Measurements from ENCODE around the gene NDST4.
A peak's percentile ranks its signal among the peaks of the same experiment; 100 is the strongest.

The NDST4 gene

DNA sequence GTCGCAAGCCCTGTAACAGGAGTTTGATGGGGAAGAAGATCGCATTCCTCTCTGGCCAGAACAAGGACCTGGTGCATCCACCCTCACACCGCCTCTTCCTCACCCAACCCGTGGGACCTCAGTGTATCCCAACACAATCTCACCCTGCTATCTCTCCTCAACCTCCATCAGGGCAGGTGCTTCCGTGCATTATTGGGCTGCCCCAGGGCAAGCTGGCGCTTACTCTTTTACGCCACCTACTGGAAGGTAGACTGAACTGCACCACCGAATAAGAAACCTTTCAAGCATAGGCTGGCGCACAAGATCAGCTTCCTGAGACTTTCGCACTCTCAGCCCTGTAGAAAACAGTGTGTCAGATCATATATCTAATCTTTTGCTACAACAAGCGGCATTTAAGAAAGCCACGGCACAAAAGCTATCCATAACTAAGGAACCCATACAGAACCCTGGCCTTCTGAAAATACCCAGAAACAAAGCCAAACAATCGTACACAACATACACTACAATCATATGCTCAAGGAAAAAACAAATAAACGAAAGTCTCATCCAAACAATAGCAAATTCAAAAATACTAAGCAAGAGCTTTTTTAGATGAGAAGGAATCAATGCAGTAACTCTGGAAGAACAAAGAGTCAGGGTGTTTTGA lies 305.5 kb downstream of the NDST4 start:
- DNase-seq, result peak; percentile 4
- no peak overlapping the region for H3K27ac ChIP-seq
- TF ChIP-seq, protein P1, sequence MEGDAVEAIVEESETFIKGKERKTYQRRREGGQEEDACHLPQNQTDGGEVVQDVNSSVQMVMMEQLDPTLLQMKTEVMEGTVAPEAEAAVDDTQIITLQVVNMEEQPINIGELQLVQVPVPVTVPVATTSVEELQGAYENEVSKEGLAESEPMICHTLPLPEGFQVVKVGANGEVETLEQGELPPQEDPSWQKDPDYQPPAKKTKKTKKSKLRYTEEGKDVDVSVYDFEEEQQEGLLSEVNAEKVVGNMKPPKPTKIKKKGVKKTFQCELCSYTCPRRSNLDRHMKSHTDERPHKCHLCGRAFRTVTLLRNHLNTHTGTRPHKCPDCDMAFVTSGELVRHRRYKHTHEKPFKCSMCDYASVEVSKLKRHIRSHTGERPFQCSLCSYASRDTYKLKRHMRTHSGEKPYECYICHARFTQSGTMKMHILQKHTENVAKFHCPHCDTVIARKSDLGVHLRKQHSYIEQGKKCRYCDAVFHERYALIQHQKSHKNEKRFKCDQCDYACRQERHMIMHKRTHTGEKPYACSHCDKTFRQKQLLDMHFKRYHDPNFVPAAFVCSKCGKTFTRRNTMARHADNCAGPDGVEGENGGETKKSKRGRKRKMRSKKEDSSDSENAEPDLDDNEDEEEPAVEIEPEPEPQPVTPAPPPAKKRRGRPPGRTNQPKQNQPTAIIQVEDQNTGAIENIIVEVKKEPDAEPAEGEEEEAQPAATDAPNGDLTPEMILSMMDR (IDR thresholded peaks at IDR 0.05; ENCODE audit: low read depth, low read length, missing control alignments), result peak; percentile 87
- no peak overlapping the region for H3K4me3 ChIP-seq (ENCODE audit: low read depth, low read length)
- in situ Hi-C loops (cut with HindIII; ENCODE audit: low pct_ligation_motif_present, low sequenced_read_pairs), result no loop called here
- H3K27me3 ChIP-seq (replicated peaks), result no peaks in the 10 kb centered on the region
- no peaks in the 10 kb centered on the region for H3K36me3 ChIP-seq (replicated peaks)

DNA sequence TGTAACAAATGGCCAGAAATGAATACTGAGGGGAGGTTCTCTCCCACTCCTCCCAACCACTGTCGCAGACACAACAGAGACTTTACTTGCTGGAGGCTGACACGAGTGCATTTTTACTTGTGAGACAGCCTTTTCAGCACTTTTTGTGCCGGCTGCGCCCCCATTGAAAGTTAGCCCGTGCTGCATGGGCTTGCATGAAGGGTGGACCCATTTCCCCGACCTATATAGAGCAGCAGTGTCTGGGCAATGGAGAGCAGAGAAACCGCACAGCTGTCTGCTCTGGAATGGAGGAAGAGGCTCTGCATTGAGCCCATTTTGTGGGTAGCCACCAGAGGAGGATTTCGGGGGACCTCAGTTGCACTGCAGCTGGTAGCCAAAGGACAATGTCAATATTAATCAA lies 306.1 kb downstream of the NDST4 start:
- Histone ChIP-seq H3K27me3 (replicated peaks) (no peaks in the 10 kb centered on the region), H3K4me3 (ENCODE audit: low read depth, low read length) (no peak overlapping the region), H3K27ac (no peak overlapping the region), H3K36me3 (replicated peaks) (no peaks in the 10 kb centered on the region)
- TF ChIP-seq, protein P1 (IDR thresholded peaks at IDR 0.05; ENCODE audit: low read depth, low read length, missing control alignments), result no peak
- no peak for DNase-seq
- in situ Hi-C loops (cut with HindIII; ENCODE audit: low pct_ligation_motif_present, low sequenced_read_pairs), result no loop called here

DNA sequence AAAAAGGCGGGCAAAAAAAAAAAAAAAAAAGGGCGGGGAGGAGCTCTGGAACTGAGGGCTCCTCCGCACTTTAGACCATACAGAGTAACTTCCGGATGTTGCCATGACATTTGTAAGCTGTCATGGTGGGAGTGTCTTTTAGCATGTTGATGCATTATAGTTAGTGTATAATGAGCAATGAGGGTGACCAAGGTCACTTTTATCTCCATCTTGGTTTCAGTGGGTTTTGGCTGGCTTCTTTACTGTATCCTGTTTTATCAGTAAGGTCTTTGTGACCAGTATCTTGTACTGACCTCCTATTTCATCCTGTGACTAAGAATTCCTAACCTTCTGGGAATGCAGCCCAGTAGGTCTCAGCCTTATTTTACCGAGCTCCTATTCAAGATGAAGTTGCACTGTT lies 321.4 kb downstream of the NDST4 start:
- no peak overlapping the region for H3K4me3 ChIP-seq (ENCODE audit: low read depth, low read length)
- H3K27ac ChIP-seq, result no peak overlapping the region
- DNase-seq, result no peak
- in situ Hi-C loops (cut with HindIII; ENCODE audit: low pct_ligation_motif_present, low sequenced_read_pairs), result no loop called here
- no peaks in the 10 kb centered on the region for H3K36me3 ChIP-seq (replicated peaks)
- TF ChIP-seq, protein P1 (IDR thresholded peaks at IDR 0.05; ENCODE audit: low read depth, low read length, missing control alignments), result no peak
- no peaks in the 10 kb centered on the region for H3K27me3 ChIP-seq (replicated peaks)

DNA sequence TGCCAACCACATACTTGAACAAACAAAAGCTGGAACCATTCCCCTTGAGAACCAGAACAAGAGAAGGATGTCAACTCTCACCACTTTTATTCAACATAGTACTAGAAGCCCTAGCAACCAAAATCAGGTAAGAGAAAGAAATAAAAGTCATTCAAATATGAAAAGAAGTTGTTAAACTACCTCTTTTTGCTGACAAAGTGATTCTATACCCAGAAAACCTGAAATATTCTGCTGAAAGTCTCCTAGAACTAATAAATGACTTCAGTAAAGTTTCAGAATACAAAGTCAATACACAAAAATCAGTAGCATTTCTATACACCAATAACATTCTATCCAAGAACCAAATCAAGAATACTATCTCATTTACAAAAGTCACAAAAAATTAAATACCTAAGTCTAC lies 327.9 kb downstream of the NDST4 start:
- Histone ChIP-seq H3K4me3 (ENCODE audit: low read depth, low read length) (no peak overlapping the region), H3K36me3 (replicated peaks) (no peaks in the 10 kb centered on the region), H3K27ac (no peak overlapping the region), H3K27me3 (replicated peaks) (no peaks in the 10 kb centered on the region)
- DNase-seq, result no peak
- TF ChIP-seq, protein P1 (IDR thresholded peaks at IDR 0.05; ENCODE audit: low read depth, low read length, missing control alignments), result no peak
- in situ Hi-C loops (cut with HindIII; ENCODE audit: low pct_ligation_motif_present, low sequenced_read_pairs), result no loop called here

DNA sequence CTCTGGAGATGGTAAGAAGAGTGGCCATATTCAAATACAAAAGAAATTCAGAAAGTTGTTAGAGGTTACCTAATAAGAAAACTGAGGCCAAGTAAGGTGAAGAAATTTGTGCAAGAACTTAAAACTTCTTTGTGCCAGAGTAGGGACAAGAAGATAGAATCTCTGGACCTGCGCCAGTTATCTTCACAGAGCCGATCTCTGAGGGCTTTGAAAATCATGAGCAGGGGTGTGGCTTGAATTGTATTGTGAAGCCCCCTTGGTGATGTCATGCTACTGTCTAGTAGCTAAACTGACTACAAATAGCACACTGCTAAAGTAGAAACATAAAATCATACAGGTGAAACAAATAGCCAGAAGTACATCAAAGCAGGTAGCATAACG lies 330.2 kb downstream of the NDST4 start:
- Histone ChIP-seq H3K27ac (no peak overlapping the region), H3K4me3 (ENCODE audit: low read depth, low read length) (no peak overlapping the region), H3K36me3 (replicated peaks) (no peaks in the 10 kb centered on the region), H3K27me3 (replicated peaks) (no peaks in the 10 kb centered on the region)
- in situ Hi-C loops (cut with HindIII; ENCODE audit: low pct_ligation_motif_present, low sequenced_read_pairs), result no loop called here
- DNase-seq, result peak; percentile 5
- TF ChIP-seq, protein P1 (IDR thresholded peaks at IDR 0.05; ENCODE audit: low read depth, low read length, missing control alignments), result no peak
